ENCODE results near the gene CNST.

The CNST gene

DNA sequence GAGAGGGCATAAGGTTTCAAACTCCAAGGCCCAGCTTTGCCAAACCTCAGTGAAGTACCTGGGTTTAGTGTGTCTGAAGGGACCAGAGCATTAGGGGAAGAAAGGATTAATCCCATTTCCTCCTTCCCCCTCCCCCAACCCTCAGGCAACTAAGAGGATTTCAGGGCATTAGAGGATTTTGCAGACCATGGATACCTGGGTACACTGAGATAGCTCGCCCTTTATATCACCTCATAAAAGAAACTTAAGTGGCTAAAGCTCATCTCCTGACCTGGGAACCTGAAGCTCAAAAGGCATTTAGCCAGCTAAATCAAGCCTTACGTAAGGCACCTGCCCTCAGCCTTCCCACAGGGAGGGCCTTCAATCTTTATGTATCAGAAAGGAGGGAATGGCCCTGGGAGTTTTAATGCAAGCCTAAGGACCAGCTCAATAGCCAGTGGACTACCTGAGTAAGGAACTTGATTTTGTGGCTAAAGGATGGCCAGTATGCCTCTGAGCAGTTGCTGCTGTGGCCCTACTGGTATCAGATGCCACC lies 32.8 kb upstream of the CNST start:
- no peak overlapping the region for H3K27ac ChIP-seq (ENCODE audit: low read depth, low read length, severe bottlenecking)
- no peaks in the 10 kb centered on the region for H3K36me3 ChIP-seq (ENCODE audit: control insufficient read depth, insufficient read depth, low read length)
- H3K9me3 ChIP-seq (ENCODE audit: control insufficient read depth, low read length): peaks cover 12% of the 10 kb centered on the region
- no peaks in the 10 kb centered on the region for H3K4me1 ChIP-seq (ENCODE audit: control insufficient read depth, insufficient read depth, low read length, poor library complexity, severe bottlenecking)
- H3K4me3 ChIP-seq (ENCODE audit: extremely low read depth, insufficient read depth, low read length, poor library complexity, severe bottlenecking): no peak overlapping the region
- WGBS, 2 experiments (ENCODE audit: insufficient coverage in 2 of 2): 75 to 100% methylated on average over 1 to 2 of the region's 2 CpGs

- WGBS, 2 experiments (ENCODE audit: insufficient coverage in 2 of 2): no CpG with 5 or more reads among the region's 1 CpG
- no peaks in the 10 kb centered on the region for H3K4me1 ChIP-seq (ENCODE audit: control insufficient read depth, insufficient read depth, low read length, poor library complexity, severe bottlenecking)
Measured at GRCh38 chr1:246534114-246534513, 32.1 kb upstream of the CNST start.

GRCh38 chr1:246537441-246537840 lies 28.8 kb upstream of the CNST start:
- Histone ChIP-seq H3K9me3 (ENCODE audit: control insufficient read depth, low read length) (no peaks in the 10 kb centered on the region), H3K4me3 (ENCODE audit: extremely low read depth, insufficient read depth, low read length, poor library complexity, severe bottlenecking) (no peak overlapping the region), H3K27ac (ENCODE audit: low read depth, low read length, severe bottlenecking) (no peak overlapping the region), H3K36me3 (ENCODE audit: control insufficient read depth, insufficient read depth, low read length) (peaks cover 9% of the 10 kb centered on the region), H3K4me1 (ENCODE audit: control insufficient read depth, insufficient read depth, low read length, poor library complexity, severe bottlenecking) (no peaks in the 10 kb centered on the region)
- WGBS, 2 experiments (ENCODE audit: insufficient coverage in 2 of 2): 78 to 80% methylated on average over 1 to 6 of the region's 7 CpGs

More at GRCh38 chr1:246534114-246534513, 32.1 kb upstream of the CNST start:
- Histone ChIP-seq H3K27ac (ENCODE audit: low read depth, low read length, severe bottlenecking) (no peak overlapping the region), H3K9me3 (ENCODE audit: control insufficient read depth, low read length) (peaks cover 12% of the 10 kb centered on the region), H3K36me3 (ENCODE audit: control insufficient read depth, insufficient read depth, low read length) (no peaks in the 10 kb centered on the region), H3K4me3 (ENCODE audit: extremely low read depth, insufficient read depth, low read length, poor library complexity, severe bottlenecking) (no peak overlapping the region)

GRCh38 chr1:246537887-246538286 lies 28.4 kb upstream of the CNST start:
- H3K36me3 ChIP-seq (ENCODE audit: control insufficient read depth, insufficient read depth, low read length): peaks cover 14% of the 10 kb centered on the region
- WGBS, 2 experiments (ENCODE audit: insufficient coverage in 2 of 2): 89 to 95% methylated on average over 2 to 3 of the region's 3 CpGs
- H3K9me3 ChIP-seq (ENCODE audit: control insufficient read depth, low read length): no peaks in the 10 kb centered on the region
- no peaks in the 10 kb centered on the region for H3K4me1 ChIP-seq (ENCODE audit: control insufficient read depth, insufficient read depth, low read length, poor library complexity, severe bottlenecking)
- no peak overlapping the region for H3K4me3 ChIP-seq (ENCODE audit: extremely low read depth, insufficient read depth, low read length, poor library complexity, severe bottlenecking)
- H3K27ac ChIP-seq (ENCODE audit: low read depth, low read length, severe bottlenecking): no peak overlapping the region

DNA sequence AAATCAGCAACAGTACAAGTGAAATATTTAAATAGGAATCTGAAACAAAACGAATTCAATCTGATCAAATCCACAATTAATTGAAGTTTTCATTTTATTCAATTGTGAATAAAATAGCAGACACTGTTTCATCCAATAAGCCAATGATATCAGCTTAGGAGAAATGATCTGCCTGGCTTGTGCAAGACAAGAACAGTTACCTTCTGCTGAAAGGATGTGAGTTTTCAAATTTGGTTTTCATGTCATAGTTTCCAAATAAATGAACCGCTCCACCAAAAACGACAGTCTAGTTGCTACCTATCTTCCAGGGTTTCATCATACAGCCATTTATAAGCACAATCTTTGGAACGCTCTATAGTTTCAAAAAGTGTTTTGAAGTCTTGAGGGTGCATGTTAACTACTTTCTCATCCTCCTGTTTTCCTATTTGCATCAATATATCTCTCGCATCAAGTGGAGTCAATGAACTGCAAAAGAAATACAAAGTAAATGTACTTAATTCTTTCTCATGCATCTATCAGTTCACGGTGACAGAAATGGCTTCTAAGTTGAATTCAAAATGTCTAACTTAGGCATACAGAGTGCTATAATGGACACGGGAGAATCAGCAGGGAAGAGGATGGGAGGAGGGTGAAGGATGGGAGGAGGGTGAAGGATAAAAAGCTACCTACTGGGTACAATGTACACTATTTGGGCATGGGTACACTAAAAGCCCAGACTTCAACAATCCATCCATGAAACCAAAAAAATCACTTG lies 25.3 kb upstream of the CNST start:
- 67 to 79% methylated on average over 2 to 3 of the region's 7 CpGs for WGBS, 2 experiments (ENCODE audit: insufficient coverage in 2 of 2)

GRCh38 chr1:246544001-246544400 lies 22.3 kb upstream of the CNST start:
- 40% methylated on average over 1 of the region's 1 CpG; no CpG with 5 or more reads in 1 of the 2 experiments for WGBS, 2 experiments (ENCODE audit: insufficient coverage in 2 of 2)
- H3K9me3 ChIP-seq (ENCODE audit: control insufficient read depth, low read length): no peaks in the 10 kb centered on the region
- H3K4me3 ChIP-seq (ENCODE audit: extremely low read depth, insufficient read depth, low read length, poor library complexity, severe bottlenecking): no peak overlapping the region
- no peaks in the 10 kb centered on the region for H3K4me1 ChIP-seq (ENCODE audit: control insufficient read depth, insufficient read depth, low read length, poor library complexity, severe bottlenecking)
- H3K27ac ChIP-seq (ENCODE audit: low read depth, low read length, severe bottlenecking): no peak overlapping the region
- H3K36me3 ChIP-seq (ENCODE audit: control insufficient read depth, insufficient read depth, low read length): peaks cover 56% of the 10 kb centered on the region

More for the DNA sequence above, 25.3 kb upstream of the CNST start:
- Histone ChIP-seq H3K4me1 (ENCODE audit: control insufficient read depth, insufficient read depth, low read length, poor library complexity, severe bottlenecking) (no peaks in the 10 kb centered on the region), H3K27ac (ENCODE audit: low read depth, low read length, severe bottlenecking) (no peak overlapping the region), H3K9me3 (ENCODE audit: control insufficient read depth, low read length) (no peaks in the 10 kb centered on the region), H3K4me3 (ENCODE audit: extremely low read depth, insufficient read depth, low read length, poor library complexity, severe bottlenecking) (no peak overlapping the region), H3K36me3 (ENCODE audit: control insufficient read depth, insufficient read depth, low read length) (peaks cover 41% of the 10 kb centered on the region)

DNA sequence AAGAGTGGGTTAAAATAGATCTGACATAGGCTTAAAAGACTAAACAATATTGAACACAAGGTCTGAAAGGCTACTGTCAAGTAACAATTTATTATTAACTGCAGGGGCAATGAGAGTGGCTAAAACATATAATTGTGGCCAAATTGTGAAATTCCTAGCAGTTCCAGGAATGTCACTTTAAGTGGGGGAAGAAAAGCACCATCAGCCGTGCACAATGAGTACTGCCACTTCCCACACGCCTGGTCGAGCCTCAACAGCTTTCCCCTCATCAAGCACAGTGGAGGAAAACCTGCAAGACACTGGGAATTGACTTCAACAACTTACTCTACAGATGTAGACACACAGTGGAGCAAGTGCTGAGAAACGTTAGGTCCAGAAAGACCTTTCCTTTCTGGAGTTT lies 16.6 kb upstream of the CNST start:
- Histone ChIP-seq H3K27ac (ENCODE audit: low read depth, low read length, severe bottlenecking) (no peak overlapping the region), H3K4me3 (ENCODE audit: extremely low read depth, insufficient read depth, low read length, poor library complexity, severe bottlenecking) (no peak overlapping the region), H3K36me3 (ENCODE audit: control insufficient read depth, insufficient read depth, low read length) (peaks cover 71% of the 10 kb centered on the region), H3K4me1 (ENCODE audit: control insufficient read depth, insufficient read depth, low read length, poor library complexity, severe bottlenecking) (no peaks in the 10 kb centered on the region), H3K9me3 (ENCODE audit: control insufficient read depth, low read length) (no peaks in the 10 kb centered on the region)
- 94 to 100% methylated on average over 2 to 4 of the region's 4 CpGs for WGBS, 2 experiments (ENCODE audit: insufficient coverage in 2 of 2)

DNA sequence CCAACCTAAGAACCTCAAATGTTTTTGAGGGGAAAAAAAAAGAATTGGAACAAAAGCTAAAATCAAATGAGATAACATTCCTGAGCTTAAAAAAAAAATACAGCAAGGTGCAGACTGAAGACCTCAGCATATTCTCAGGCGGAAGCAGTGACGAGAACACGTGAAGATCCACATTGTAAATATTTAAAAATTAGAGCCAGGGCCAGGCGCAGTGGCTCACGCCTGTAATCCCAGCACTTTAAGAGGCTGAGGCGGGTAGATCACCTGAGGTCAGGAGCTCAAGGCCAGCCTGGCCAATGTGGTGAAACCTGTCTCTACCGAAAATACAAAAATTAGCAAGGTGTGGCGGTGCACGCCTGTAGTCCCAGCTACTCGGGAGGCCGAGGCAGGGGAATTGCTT lies 15.9 kb upstream of the CNST start:
- peaks cover 70% of the 10 kb centered on the region for H3K36me3 ChIP-seq (ENCODE audit: control insufficient read depth, insufficient read depth, low read length)
- WGBS, 2 experiments (ENCODE audit: insufficient coverage in 2 of 2): 76 to 80% methylated on average over 9 to 10 of the region's 11 CpGs
- H3K4me3 ChIP-seq (ENCODE audit: extremely low read depth, insufficient read depth, low read length, poor library complexity, severe bottlenecking): no peak overlapping the region
- H3K27ac ChIP-seq (ENCODE audit: low read depth, low read length, severe bottlenecking): no peak overlapping the region
- no peaks in the 10 kb centered on the region for H3K4me1 ChIP-seq (ENCODE audit: control insufficient read depth, insufficient read depth, low read length, poor library complexity, severe bottlenecking)
- H3K9me3 ChIP-seq (ENCODE audit: control insufficient read depth, low read length): no peaks in the 10 kb centered on the region

- WGBS, 2 experiments (ENCODE audit: insufficient coverage in 2 of 2): 86 to 96% methylated on average over 4 to 6 of the region's 6 CpGs
- Histone ChIP-seq H3K4me1 (ENCODE audit: control insufficient read depth, insufficient read depth, low read length, poor library complexity, severe bottlenecking) (no peaks in the 10 kb centered on the region), H3K4me3 (ENCODE audit: extremely low read depth, insufficient read depth, low read length, poor library complexity, severe bottlenecking) (no peak overlapping the region), H3K27ac (ENCODE audit: low read depth, low read length, severe bottlenecking) (no peak overlapping the region), H3K9me3 (ENCODE audit: control insufficient read depth, low read length) (no peaks in the 10 kb centered on the region), H3K36me3 (ENCODE audit: control insufficient read depth, insufficient read depth, low read length) (peaks cover 80% of the 10 kb centered on the region)
Measured at GRCh38 chr1:246552110-246552509, 14.1 kb upstream of the CNST start.

- 95 to 97% methylated on average over 14 of the region's 16 CpGs for WGBS, 2 experiments (ENCODE audit: insufficient coverage in 2 of 2)
- H3K27ac ChIP-seq (ENCODE audit: low read depth, low read length, severe bottlenecking): no peak overlapping the region
- no peaks in the 10 kb centered on the region for H3K4me1 ChIP-seq (ENCODE audit: control insufficient read depth, insufficient read depth, low read length, poor library complexity, severe bottlenecking)
- no peaks in the 10 kb centered on the region for H3K9me3 ChIP-seq (ENCODE audit: control insufficient read depth, low read length)
- H3K36me3 ChIP-seq (ENCODE audit: control insufficient read depth, insufficient read depth, low read length): peaks cover 85% of the 10 kb centered on the region
- no peak overlapping the region for H3K4me3 ChIP-seq (ENCODE audit: extremely low read depth, insufficient read depth, low read length, poor library complexity, severe bottlenecking)
Measured at GRCh38 chr1:246554201-246554600, 12.1 kb upstream of the CNST start.

- H3K36me3 ChIP-seq (ENCODE audit: control insufficient read depth, insufficient read depth, low read length): peaks cover 78% of the 10 kb centered on the region
- H3K27ac ChIP-seq (ENCODE audit: low read depth, low read length, severe bottlenecking): no peak overlapping the region
- no peaks in the 10 kb centered on the region for H3K4me1 ChIP-seq (ENCODE audit: control insufficient read depth, insufficient read depth, low read length, poor library complexity, severe bottlenecking)
- WGBS, 2 experiments (ENCODE audit: insufficient coverage in 2 of 2): 100% methylated on average over 2 of the region's 2 CpGs
- no peak overlapping the region for H3K4me3 ChIP-seq (ENCODE audit: extremely low read depth, insufficient read depth, low read length, poor library complexity, severe bottlenecking)
- H3K9me3 ChIP-seq (ENCODE audit: control insufficient read depth, low read length): no peaks in the 10 kb centered on the region
Measured at GRCh38 chr1:246558041-246558440, 8.2 kb upstream of the CNST start.

Data from mesodermal cell (in vitro differentiated cells).